HepG2 (cell line): Measurements from ENCODE around the gene ZNF625. TPM values are rescaled to one million over a fixed set of nuclear protein-coding genes. Genes with fewer than 3 reads are reported as not detected.

ENCODE experiments used
- ARNT ChIP-seq: fragments of 450-650 bp; IDR thresholded peaks from 2 replicates; pipeline ENCODE4 v1.6.1; 2017
- CC2D1A ChIP-seq: sonication (generic); formaldehyde crosslinking; IDR thresholded peaks from 2 replicates; pipeline ENCODE4 v1.8.1; 2023; ENCODE audit warnings: mild to moderate bottlenecking, missing genetic modification reagents
- FOXO1 ChIP-seq: sonication (generic); formaldehyde crosslinking; IDR thresholded peaks from 2 replicates; pipeline ENCODE4 v1.4.0; 2020; ENCODE audit warnings: missing genetic modification reagents
- KMT2A ChIP-seq: sonication (generic); formaldehyde crosslinking; IDR thresholded peaks from 2 replicates; pipeline ENCODE4 v1.4.0; 2020; ENCODE audit warnings: missing genetic modification reagents
- PRMT3 ChIP-seq: sonication (generic); formaldehyde crosslinking; IDR thresholded peaks from 2 replicates; pipeline ENCODE4 v1.8.1; 2022; ENCODE audit warnings: low read depth, mild to moderate bottlenecking, moderate library complexity, missing genetic modification reagents, borderline replicate concordance
- SRSF4 ChIP-seq: fragments of 200-400 bp; formaldehyde crosslinking; IDR thresholded peaks from one replicate; pipeline ENCODE4 v1.6.1; 2018; ENCODE audit warnings: mild to moderate bottlenecking, low read depth, low read length, moderate library complexity; ENCODE audit not compliant: poor library complexity, severe bottlenecking
- TRAFD1 ChIP-seq: sonication (generic); formaldehyde crosslinking; IDR thresholded peaks from 2 replicates; pipeline ENCODE4 v1.5.1; 2020; ENCODE audit warnings: missing genetic modification reagents, mild to moderate bottlenecking, borderline replicate concordance
- TRIM24 ChIP-seq: sonication (generic); formaldehyde crosslinking; IDR thresholded peaks from 2 replicates; pipeline ENCODE4 v1.8.0; 2022; ENCODE audit warnings: mild to moderate bottlenecking, missing genetic modification reagents
- ZBTB3 ChIP-seq: sonication (generic); formaldehyde crosslinking; IDR thresholded peaks from 2 replicates; pipeline ENCODE4 v1.4.0; 2020; ENCODE audit warnings: low read depth, mild to moderate bottlenecking, moderate library complexity, missing genetic modification reagents, borderline replicate concordance
- ZNF296 ChIP-seq: sonication (generic); formaldehyde crosslinking; conservative IDR thresholded peaks from 2 replicates; pipeline ENCODE4 v1.5.0; 2020; ENCODE audit warnings: mild to moderate bottlenecking, missing genetic modification reagents
- ZSCAN25 ChIP-seq: sonication (generic); formaldehyde crosslinking; IDR thresholded peaks from 2 replicates; pipeline ENCODE4 v1.8.0; 2022; ENCODE audit warnings: mild to moderate bottlenecking, missing genetic modification reagents
- polyA plus RNA-seq, 8 experiments: library from polyadenylated mRNA; depleted of rRNA in 3 of 8; stranded (reverse) in 7 of 8; unstranded in 1 of 8; fragments of >200 nt; fragmentation: Illumina TruSeq in 4 of 8; extraction: Trizol in 4 of 8; gene quantifications; 2 replicates each; pipeline versions ENCODE4 v1.2.1 to v1.2.3, GENCODE V29; 2011 to 2016; ENCODE audit warnings: low read depth in 4 of 8, missing spikeins in 1 of 8, mixed read lengths in 1 of 8; ENCODE audit not compliant: insufficient read depth in 1 of 8
- total RNA-seq, 5 experiments: library from RNA; depleted of rRNA; stranded (reverse); fragments of >200 nt; fragmentation: Illumina TruSeq; extraction: Trizol; gene quantifications; 2 replicates each; pipeline ENCODE4 v1.2.3, GENCODE V29; 2016; ENCODE audit warnings: low read depth in 1 of 5
- TF ChIP-seq, protein P1 (sequence below): sonication (generic); formaldehyde crosslinking; IDR thresholded peaks from 2 replicates; pipeline ENCODE4 v1.4.0; 2020; ENCODE audit warnings: mild to moderate bottlenecking, missing genetic modification reagents

The ZNF625 gene
- total and polyA plus RNA-seq, 2 of the 13 experiments (the other 11 are each of a cell fraction or from before 2014, with no cell fraction given), result 1.7 to 12.2 TPM

DNA sequence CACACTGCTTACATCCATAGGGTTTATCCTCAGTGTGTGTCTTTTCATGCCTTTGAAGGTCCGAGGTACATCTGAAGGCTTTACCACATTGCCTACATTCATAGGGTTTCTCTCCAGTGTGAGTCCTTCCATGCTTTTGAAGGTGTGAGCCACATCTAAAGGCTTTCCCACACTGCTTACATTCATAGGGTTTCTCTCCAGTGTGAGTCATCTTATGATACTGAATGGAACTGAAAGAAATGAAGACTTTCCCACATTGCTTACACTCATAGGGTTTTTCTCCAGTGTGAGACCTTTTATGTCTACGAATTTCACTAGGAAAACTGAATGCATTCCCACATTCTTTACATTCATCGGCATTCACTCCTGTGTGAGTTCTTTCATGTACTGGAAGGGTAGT is 23.5 kb downstream of the ZNF625 start (continued):
- no peak for TF ChIP-seq TRAFD1 (CRISPR knock-in tag)
- TF ChIP-seq ZBTB3 (CRISPR knock-in tag), result no peak
- TF ChIP-seq SRSF4, result no peak
- no peak for TF ChIP-seq TRIM24 (CRISPR knock-in tag)
- TF ChIP-seq, protein P1, sequence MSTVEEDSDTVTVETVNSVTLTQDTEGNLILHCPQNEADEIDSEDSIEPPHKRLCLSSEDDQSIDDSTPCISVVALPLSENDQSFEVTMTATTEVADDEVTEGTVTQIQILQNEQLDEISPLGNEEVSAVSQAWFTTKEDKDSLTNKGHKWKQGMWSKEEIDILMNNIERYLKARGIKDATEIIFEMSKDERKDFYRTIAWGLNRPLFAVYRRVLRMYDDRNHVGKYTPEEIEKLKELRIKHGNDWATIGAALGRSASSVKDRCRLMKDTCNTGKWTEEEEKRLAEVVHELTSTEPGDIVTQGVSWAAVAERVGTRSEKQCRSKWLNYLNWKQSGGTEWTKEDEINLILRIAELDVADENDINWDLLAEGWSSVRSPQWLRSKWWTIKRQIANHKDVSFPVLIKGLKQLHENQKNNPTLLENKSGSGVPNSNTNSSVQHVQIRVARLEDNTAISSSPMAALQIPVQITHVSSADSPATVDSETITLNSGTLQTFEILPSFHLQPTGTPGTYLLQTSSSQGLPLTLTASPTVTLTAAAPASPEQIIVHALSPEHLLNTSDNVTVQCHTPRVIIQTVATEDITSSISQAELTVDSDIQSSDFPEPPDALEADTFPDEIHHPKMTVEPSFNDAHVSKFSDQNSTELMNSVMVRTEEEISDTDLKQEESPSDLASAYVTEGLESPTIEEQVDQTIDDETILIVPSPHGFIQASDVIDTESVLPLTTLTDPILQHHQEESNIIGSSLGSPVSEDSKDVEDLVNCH, result no peak
- TF ChIP-seq KMT2A (CRISPR knock-in tag), result no peak
- no peak for TF ChIP-seq CC2D1A (CRISPR knock-in tag)
- TF ChIP-seq PRMT3 (CRISPR knock-in tag), result no peak
- TF ChIP-seq ARNT, result no peak
- TF ChIP-seq ZSCAN25 (CRISPR knock-in tag), result no peak
- no peak for TF ChIP-seq FOXO1 (CRISPR knock-in tag)
- no peak for TF ChIP-seq ZNF296 (CRISPR knock-in tag)
